DMS153 treated with DMSO at 0.1 percent for 48 hours (cell line): Measurements from ENCODE around the gene ATP5F1C.
"Not testable (repeated sequence)": the region's sequence is repeated elsewhere in the genome, so short reads cannot be mapped to it uniquely, and the experiment has no call there.

Experiments
- DNase-seq: peaks from one replicate; lab custom pipeline; 2025; ENCODE audit not compliant: unreplicated experiment; lab: John Stamatoyannopoulos, UW

ATP5F1C gene

DNA sequence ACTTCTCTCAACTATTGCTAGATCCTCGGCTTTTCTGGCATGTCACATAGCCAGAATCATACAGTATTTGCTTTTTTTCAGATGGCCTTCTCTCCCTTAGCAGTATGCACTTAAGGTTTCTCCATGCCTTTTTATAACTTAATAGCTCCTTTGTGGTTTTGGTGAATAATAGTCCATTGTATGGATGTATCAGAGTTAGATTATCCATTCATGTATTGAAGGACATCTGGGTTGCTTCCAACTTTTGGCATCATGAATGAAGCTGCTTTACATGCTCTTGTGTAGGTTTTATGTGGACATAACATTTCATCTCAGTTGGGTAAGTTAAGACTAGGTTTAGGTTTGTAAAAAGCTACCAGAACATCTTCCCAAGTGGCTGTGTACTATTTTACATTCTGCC is 4.6 kb downstream of the ATP5F1C start:
- DNase-seq: no peak

DNA sequence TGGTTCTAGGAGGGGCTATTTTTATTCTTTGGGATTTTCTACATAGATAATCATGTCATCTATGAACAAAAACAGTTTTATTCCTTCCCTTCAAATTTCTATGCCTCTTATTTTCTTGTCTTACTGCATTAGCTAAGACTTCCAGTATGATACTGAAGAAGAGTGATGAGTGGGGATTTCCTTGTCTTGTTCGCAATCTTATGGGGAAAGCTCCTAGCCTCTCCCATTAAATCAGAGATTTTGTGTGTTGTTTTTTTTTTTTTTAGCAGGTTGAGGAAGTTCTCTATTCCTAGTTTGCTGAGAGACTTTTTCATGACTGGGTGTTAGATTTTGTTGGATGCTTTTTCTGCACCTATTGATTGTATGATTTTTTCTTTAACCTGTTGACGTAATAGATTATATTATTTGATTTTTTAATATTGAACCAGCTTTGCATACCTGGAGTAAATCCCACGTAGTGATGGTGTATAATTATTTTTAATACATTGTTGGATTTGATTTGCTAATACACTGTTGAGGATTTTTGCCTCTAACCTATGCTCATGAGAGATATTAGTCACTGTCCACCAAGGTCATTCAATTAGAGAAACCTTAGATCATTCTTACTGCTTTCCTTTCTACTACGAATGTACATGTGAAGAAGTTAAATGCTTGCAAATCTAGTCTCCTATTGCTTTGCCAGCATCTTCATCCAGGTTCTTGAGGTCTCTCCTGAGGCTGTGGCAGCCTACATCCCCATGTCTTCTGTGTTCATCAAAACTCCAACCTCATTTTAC is 6.5 kb downstream of the ATP5F1C start:
- no peak for DNase-seq

DNA sequence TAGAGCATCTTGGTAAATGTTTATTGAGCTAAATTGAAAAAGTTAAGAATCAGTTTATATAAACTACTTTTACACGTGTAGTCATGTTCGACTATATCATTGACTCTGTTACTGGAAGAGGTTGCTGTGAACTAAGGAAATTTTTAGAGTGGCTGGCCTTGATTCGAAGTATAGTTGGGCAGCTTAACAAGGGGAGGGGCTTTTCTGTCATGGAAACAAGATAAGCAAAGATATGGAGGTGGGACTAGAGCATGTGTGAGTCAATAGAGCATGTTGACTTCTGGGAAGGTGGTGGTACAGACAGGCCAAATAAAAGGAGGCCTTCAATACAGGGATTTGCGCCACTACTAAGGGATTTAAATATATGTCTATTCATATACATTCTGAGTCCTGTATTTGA is 7.6 kb downstream of the ATP5F1C start:
- DNase-seq: no peak

DNA sequence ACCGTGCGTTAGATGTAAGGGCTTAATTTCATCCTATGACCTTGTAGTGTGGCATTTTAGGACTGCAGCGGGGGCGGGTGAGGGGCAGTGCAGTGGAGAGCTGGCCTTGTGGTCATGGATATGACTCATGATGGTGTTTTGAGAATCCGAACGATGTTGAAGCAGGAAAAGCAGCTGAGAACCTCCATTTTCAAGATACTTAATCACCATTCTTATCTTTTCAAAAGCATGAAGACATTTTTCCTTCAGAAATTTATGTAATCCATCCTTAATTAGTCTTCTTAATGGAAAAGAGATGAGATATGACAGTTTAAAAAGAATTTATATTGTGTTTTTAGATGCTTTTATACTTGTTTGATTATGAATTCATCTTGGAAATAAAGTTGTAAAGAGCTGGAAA is 9.6 kb downstream of the ATP5F1C start:
- no peak for DNase-seq

DNA sequence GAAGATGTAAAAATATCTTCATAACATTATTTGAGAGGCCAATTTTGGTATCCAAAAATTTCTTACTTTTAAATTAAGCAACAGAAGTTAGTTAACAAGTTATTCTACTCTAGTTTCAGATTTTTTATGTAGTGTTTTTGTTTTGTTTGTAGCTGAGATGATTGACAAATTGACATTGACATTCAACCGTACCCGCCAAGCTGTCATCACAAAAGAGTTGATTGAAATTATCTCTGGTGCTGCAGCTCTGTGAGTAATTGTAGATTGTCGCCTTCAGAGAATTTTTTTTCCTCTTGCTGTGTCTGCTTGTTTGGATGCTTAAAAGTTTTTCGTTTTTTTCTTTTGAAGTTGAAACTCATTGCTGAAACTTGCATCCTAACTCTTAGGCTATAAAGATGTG is 14.6 kb downstream of the ATP5F1C start:
- DNase-seq: no peak

DNA sequence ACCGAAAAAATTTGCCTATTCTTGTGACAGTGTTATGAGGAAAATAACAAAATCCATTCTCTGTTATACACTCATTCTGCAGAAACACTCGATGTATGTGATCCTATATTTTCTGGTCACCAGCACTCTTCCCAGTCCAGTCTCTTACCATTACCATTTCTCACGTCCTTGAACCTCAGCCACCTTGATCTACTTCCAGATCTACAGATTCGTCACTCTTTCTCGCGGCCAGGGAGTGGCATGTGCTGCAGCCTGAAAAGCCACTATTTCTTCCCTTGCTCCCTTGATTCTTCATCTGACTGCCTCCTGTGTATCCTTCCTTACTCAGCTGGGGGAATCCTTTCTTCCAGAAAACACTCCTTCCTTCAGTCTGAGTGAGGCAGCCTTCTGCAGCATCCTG is 16.2 kb downstream of the ATP5F1C start:
- DNase-seq: no peak

DNA sequence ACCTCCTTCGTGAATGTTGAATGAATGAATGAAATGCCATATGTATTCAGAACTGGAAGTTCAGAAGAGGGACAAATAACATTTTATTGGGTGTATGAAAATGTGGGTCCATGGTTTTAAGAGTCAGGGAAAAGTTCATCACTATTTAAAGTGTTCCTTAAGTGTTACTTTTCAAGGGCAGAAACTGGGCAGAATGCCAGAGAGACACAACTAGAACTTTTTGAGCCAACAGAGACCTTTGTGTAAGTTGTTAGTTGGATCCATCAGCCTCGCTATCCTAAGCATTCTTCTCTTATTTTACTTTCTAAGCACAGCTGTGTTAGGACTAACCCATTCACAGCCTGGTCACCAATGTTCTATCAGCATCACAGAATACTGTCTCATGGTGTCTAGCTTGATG is 16.8 kb downstream of the ATP5F1C start:
- no peak for DNase-seq

DNA sequence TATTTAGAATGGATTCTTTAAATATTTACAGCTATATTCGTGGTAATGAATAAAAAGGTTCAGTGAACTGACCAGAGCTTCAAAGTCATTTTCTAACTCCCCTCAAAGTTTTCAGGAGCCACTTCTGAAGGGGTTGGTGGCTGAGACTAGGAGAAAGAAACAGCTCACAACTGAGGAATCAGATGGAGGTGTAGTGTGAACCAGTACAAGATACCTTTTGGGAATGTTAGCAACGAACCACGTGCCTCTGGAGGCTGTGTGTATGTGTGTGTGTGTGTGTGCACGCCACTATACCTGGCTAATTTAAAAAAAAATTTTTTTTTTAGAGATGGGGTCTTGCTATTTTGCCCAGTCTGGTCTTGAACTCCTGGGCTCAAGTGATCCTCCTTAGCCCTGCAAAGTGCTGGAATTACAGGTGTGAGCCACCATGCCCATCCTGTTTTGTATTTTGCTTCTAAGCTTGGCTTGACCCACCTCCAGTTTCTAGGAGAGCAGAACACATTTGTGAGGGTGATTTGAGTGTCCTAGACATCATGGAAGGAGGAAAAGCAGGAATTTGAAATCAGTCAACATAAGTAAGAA is 20.8 kb downstream of the ATP5F1C start:
- DNase-seq: no peak

DNA sequence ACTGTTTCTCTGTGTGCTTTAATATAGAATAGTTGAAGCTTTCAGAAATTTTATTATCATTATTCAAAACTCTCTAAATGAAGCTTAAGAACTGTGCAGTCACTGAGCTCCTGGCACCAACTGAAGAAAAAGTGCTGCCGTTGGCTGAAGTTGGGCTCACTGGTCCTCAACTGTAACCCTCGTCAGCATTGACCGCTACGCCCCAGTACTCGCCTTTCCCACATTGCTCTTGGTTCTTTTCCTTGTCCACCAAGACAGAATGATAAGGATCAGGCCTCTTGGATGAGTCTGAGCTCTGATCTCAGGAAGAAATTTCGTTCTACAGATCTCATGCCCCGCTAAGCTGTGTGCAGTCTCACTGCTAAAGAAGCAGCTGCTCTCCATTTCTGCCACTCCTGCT is 22.5 kb downstream of the ATP5F1C start:
- DNase-seq: no peak

DNA sequence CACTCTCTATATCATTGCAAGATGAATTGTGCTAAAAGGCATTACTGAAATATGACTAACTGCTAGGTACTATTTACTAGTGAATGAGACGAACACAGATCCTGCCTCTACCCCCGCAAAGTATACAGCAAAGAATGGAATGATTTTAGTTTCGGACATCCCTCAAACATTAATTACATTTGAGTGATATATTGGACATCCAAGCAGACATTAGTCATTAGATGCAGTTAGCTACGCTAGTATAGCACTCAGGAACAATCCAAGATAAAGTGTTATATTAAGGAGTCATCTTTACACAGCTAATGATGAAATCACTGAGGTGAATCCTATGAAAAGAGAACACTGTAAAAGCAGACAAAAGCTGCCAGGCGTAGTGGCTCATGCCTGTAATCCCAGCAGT is 23.0 kb downstream of the ATP5F1C start:
- DNase-seq: no peak

DNA sequence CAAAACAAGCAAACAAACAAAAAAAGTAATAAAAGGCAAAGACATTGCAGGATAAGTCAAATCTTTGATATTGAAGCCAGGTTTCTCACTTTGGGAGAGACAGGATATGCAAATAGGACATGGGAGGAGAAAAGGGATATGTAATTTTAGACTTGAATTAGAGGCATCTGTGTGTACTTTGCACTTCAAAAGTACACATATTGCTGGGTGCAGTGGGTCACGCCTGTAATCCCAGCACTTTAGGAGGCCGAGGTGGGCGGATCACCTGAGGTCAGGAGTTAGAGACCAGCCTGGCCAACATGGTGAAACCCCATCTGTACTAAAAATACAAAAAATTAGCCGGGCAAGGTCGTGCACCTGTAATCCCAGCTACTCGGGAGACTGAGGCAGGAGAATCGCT is 23.8 kb downstream of the ATP5F1C start:
- DNase-seq: not testable (repeated sequence)

DNA sequence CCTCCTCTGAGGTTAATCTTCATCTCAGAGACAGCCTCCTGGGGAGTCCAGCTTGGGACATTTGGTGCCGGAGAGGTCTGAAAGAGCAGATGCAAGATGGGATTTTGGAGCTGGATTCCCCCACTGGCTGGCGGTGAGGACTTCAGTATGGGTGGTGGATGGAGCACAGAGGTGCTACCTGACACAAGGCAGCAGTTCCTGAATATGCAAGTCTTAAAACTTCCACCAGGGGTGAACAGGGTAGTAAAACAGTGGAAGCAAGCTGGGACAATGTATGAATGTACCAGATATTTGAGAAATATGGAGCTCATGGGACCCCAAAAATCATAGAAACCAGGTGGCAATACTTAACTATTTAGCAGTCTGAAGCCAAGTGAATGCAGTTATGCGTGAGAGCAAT is 25.5 kb downstream of the ATP5F1C start:
- no peak for DNase-seq

DNA sequence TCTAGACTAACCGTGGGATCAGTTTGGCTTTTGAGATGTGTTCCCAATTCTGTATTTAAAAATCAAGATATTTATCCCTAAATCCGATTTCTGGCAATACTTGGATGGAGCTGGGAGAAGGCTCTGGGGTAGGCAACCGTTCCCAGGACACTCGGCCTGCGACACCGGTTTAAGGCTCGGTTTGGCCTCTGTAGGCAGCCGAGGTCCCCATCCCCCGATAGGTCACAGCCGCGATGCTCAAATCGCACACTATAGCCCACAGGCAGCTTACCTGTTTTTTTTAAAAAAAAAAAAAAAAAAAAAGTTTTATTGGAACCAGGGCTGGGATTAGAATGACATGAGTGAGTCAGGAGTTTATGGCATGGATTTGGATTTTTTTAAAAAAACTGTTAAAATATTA is 29.6 kb downstream of the ATP5F1C start:
- DNase-seq: no peak

DNA sequence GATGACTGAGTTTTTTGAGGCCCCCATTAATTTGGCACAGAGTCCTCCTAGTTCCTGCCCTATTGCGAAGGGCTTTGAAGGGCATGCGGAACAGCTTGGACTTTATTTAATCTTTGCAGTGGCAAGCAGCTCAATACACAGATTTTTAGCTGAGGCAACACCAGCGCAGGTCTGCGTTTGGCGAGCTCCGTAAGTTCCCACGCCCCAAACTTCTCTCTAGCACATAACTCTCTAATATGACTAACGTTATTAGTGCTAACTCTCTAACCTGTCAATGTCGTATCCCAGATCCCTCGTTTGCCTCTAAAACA is 30.0 kb downstream of the ATP5F1C start:
- no peak for DNase-seq

DNA sequence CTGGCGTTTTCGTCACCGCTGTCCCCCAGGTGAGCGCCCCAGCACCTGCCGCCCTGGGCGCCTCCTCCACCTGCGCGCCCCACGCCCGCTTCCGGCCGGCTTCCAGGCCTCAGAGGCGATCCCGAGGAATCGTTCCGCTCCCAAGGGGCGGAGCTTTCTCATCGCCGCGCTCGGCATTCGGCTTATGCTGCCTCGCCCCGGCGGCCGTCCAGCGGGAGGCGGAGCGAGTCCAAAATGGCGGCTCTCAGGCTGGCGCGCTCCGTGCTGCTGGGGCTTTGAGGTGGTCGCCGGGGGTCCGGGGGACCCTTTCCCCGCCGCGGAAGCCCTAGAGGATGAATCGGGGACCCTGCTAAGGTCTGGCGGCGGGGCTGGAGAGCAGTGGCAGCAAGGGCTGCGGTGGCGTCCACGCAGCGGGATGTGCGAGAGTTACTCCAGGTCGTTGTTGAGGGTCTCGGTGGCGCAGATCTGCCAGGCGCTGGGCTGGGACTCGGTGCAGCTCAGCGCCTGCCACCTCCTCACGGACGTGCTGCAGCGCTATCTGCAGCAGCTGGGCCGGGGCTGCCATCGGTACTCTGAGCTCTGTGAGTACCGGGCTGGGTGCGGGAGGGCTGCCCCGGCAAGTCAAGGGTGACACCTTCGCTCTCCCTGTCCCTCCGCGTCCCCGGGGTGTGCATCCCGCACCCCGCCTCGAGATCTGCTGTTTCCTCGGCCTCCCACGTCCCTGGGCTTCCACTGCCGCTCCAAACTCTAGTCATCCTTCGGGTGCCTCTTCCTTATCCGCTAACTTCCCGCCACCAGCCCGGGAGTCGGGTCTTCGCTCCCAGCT is 30.5 kb downstream of the ATP5F1C start, which contains the start of gene TAF3:
Gene TAF3, plus strand, starts transcription at position 211 of the 826 bp plus-strand sequence. Its CDS starts 205 bp downstream, at position 416.
- no peak for DNase-seq

DNA sequence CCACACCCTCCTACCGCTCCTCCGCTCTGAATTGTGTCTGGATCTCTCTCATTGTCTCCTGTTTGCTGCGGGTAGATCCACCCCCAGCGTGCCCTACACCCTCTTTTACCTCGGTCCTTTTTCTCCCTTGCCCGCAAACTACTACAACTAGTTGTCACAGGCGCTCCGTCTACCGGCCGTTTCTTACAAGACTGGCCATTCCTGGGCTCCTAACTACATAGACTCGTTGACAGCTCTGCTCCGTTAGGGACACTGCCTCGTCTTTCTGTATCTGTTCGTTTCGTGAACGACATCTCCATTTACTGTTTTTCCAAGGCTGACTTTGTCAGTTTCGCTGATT is 31.1 kb downstream of the ATP5F1C start:
- no peak for DNase-seq

DNA sequence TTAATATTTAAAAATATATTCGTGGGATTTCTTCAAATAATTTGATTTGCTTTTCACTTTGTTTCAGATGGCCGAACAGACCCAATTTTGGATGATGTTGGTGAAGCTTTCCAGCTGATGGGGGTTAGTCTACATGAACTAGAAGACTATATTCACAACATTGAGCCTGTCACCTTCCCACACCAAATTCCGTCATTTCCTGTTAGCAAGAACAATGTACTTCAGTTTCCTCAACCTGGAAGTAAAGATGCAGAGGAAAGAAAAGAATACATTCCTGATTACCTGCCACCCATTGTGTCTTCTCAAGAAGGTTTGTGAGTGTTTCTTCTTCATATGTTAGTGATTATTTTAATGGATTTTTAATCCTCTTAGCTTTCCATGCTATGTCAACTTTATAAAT is 36.3 kb downstream of the ATP5F1C start:
- no peak for DNase-seq

DNA sequence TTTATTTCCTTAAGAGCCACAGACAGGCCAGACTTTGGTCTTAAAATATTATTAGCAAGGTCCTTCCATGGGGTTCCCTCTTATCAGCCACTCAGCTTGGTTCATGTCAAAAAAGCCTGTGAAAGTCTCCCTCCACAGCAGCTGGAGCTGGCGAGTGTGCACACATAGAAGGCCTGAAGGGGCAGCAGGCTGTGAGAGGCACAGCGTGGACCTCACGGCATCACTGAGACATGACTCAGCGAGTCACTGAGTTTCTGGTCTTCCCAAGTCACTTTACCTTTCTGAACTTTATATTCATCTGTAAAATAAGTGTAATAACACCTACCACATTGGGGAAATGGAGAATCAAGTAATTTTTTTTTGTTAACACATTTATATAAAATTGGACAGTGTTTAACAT is 39.0 kb downstream of the ATP5F1C start:
- no peak for DNase-seq

DNA sequence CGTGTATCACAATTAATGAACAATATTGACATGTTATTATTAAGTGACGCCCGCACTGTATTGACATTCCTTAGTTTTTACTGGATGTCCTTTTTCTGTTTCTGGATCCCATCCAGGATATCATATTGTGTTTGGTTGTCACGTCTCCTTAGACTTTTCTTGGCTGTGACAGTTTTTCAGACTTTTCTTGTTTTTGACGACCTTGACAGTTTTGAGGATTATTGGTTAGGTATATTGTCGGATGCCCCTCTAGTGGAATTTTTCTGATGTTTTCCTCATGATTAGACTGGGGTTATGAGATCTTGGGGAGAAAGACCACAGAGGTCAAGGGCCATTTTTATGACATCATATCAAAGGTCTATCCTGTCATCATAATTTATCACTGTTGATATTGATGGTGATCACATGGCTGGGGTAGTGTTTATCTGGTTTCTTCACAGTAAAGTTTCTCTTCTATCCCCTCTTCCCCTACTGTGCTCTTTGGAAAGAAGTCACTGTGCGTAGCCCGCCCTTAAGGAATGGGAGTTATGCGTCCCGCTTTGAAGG is 41.4 kb downstream of the ATP5F1C start:
- DNase-seq: no peak

DNA sequence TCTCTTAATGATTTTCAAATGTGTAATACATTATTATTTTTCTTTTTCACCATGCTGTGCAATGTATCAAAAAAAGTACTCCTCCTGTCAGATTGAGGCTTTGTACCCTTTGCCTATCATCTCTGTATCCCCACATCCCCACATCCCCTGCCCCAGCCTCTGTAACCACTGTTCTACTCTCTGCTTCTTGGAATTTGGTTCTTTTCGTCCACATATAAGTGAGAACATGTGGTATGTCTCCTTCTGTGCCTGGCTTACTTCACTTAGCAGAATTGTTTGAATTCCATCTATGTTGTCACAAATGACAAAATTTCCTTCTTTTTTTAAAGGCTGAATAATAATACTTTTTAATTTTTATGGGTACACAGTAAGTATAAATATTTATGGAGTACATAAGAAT is 44.1 kb downstream of the ATP5F1C start:
- no peak for DNase-seq

DNA sequence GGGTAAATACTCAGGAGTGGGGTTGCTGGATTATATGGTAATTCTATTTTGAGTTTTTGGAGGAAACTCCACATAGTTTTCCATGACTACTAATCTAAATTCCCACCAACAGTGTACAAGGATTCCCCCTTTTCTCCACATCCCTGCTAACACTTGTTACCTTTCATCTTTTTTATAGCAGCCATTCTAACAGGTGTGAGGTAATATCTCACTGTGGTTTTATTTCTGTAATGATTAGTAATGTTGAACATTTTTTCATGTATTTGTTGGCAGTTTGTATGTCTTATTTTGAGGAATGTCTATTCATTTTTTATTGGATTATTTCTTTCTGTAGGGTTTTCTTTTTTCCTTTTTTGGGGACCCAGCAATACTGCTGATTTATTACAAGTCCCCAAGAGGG is 45.2 kb downstream of the ATP5F1C start:
- DNase-seq: no peak

DNA sequence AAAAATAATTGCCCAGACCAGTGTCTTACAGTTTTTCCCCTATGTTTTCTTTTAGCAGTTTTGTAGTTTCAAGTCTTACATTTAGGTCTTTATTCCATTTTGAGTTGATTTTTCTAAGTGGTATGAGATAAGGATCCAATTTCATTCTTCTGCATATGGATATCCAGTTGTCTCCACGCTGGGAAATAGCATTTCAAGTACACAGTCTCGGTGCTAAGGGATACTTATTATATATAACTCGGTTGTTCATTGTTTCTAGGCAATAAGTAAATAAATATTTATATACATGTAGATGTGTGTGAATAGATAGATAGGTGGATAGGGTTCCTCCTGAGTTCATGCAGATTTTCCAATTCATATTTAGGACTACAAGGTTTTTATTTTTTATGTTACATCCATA is 46.3 kb downstream of the ATP5F1C start:
- DNase-seq: no peak
